ENCODE measurements around the gene GPR39.

GRCh38 chr2:132581591-132581990 is 165.0 kb downstream of the GPR39 start:
- TF ChIP-seq CSRNP3 (CRISPR knock-in tag; IDR thresholded peaks at IDR 0.05) (no peak), ISL1 (CRISPR knock-in tag; IDR thresholded peaks at IDR 0.05) (no peak), PATZ1 (CRISPR knock-in tag; IDR thresholded peaks at IDR 0.05; ENCODE audit: borderline replicate concordance) (no peak), SNAI2 (CRISPR knock-in tag; IDR thresholded peaks at IDR 0.05) (no peak), ARNTL (CRISPR knock-in tag; IDR thresholded peaks at IDR 0.05; ENCODE audit: borderline replicate concordance, low read depth) (no peak), ZNF565 (CRISPR knock-in tag; conservative IDR thresholded peaks at IDR 0.05; ENCODE audit: low read depth) (no peak), CREB5 (CRISPR knock-in tag; IDR thresholded peaks at IDR 0.05; ENCODE audit: low read depth) (no peak), ZNF70 (CRISPR knock-in tag; IDR thresholded peaks at IDR 0.05) (no peak)
